Fibroblast of mammary gland (primary cell): ENCODE measurements around the gene LYSMD3.

Experiments
- DNase-seq: peaks from one replicate; pipeline ENCODE4 v3.0.0-alpha.2; 2010; ENCODE audit warnings: low read depth
- H3K4me3 ChIP-seq: 2 replicates; pipeline ENCODE4 v1.5.1; 2011; ENCODE audit warnings: low read depth, mild to moderate bottlenecking, low read length, moderate library complexity; ENCODE audit not compliant: control insufficient read depth
- TF ChIP-seq, protein P1 (sequence below): conservative IDR thresholded peaks from 2 replicates; pipeline ENCODE4 v1.5.1; 2011; ENCODE audit warnings: low read depth, low read length, inconsistent platforms; ENCODE audit not compliant: control insufficient read depth, insufficient read depth

The LYSMD3 gene

GRCh38 chr5:90479611-90480385, 49.6 kb downstream of the LYSMD3 start:
- H3K4me3 ChIP-seq = no peak overlapping the region
- TF ChIP-seq, protein P1, sequence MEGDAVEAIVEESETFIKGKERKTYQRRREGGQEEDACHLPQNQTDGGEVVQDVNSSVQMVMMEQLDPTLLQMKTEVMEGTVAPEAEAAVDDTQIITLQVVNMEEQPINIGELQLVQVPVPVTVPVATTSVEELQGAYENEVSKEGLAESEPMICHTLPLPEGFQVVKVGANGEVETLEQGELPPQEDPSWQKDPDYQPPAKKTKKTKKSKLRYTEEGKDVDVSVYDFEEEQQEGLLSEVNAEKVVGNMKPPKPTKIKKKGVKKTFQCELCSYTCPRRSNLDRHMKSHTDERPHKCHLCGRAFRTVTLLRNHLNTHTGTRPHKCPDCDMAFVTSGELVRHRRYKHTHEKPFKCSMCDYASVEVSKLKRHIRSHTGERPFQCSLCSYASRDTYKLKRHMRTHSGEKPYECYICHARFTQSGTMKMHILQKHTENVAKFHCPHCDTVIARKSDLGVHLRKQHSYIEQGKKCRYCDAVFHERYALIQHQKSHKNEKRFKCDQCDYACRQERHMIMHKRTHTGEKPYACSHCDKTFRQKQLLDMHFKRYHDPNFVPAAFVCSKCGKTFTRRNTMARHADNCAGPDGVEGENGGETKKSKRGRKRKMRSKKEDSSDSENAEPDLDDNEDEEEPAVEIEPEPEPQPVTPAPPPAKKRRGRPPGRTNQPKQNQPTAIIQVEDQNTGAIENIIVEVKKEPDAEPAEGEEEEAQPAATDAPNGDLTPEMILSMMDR = no peak
- peak; percentile 67 for DNase-seq

- DNase-seq = peak; percentile 30
- H3K4me3 ChIP-seq = no peak overlapping the region
- TF ChIP-seq, protein P1 = no peak
Measured at GRCh38 chr5:90477621-90478215, 51.7 kb downstream of the LYSMD3 start.

- peak; percentile 15 for DNase-seq
Measured at GRCh38 chr5:90477073-90477472, 52.3 kb downstream of the LYSMD3 start.

DNA sequence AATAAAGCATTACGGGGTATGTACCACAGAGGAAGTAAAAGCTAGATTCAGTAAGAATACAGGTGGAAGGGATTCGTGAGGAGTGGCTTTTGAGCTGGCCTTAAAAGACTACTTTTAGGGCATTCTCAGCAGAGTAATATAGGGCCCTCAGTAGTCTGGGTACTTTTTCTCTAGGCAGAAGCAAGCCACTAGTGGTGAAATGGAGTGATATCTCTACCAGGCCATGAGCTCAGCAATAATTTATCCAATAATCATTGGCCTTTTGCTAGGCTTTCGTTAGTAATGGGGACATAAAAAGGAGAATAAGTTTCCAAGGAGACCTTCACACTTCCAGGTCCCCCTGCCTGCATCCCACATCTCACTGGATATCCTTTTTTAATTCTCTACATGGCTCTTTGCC, 53.0 kb downstream of the LYSMD3 start:
- no peak for DNase-seq
- TF ChIP-seq, protein P1 = no peak
- no peak overlapping the region for H3K4me3 ChIP-seq

More at GRCh38 chr5:90477073-90477472, 52.3 kb downstream of the LYSMD3 start:
- TF ChIP-seq, protein P1 = no peak
- no peak overlapping the region for H3K4me3 ChIP-seq

DNA sequence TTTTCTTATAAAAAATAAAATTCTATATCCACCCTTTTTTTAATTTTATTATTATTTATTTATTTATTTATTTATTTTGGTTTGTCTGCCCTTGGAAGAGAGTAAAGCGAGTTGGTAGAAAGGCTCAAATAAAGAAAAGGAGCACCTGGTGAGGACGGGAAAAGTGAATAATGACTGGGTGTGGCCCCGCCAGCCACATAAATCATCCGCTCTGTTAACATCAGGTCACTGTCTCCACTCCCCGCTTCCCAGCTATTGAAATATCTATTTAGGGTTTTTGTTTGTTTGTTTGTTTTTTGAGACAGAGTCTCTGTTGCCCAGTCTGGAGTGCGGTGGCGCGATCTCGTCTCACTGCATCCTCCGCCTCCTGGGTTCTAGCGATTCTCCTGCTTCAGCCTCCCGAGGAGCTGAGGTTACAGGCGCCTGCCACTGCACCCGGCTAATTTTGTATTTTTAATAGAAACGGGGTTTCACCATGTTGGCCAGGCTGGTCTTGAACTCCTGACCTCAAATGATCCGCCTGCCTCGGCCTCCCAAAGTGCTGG, 53.9 kb downstream of the LYSMD3 start:
- peak; percentile 3 for DNase-seq
- TF ChIP-seq, protein P1 = no peak
- H3K4me3 ChIP-seq = peak overlapping the region; percentile 88

DNA sequence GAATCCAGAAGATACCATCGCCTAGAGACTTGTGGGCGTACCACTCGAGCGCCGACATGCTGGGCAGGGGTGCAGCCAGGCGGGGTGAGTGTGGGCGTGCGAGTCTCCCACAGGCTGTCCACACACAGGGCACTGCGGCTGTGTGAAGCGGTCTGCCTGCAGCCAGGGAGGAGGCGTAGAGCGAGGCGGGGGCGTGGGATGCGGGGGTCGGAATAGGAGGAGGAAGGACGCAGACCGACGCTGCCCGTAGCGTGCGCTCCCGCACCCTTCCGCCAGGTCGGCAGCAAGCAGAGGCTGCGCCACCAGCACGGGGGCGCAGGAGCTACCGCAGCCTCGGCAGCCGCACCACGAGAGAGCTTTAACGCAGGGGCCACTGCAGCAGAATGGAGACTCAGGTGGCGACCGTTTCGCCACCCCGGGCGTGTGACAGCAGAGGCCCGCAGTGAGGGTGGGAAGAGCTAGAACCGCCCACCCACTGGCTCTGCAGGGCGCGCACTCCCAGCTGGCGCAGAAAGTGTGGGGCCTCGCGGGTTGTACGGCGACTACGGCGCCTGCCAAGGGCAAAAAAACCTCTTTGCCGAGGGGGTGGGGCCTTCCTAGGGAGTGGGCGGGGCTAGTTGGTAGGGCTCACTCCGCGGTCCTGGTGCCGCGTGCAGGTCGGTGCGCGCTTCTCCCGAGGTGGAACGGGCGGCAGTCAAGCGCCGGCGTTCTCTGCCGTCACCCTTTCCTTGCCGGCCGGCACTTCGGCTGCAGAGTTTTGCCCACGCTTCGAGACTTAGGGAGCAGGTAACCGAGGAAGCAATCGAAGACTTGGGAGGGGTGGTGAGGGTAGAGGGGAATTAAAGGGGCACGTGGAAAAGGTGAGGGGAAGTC, 54.9 kb downstream of the LYSMD3 start, which contains the start of the genes MBLAC2 and POLR3G:
Gene MBLAC2 (minus strand): TSS at position 537 of the 873 bp plus-strand sequence. CDS start 479 bp downstream, at position 58.
Gene POLR3G (plus strand): TSS at position 630 of the 873 bp plus-strand sequence. CDS start 10,704 bp downstream, outside the sequence.
- TF ChIP-seq, protein P1 = peak; percentile 43
- H3K4me3 ChIP-seq = peak within 1 kb of the TSS; percentile 88
- DNase-seq = peak; percentile 87
